GM12865 (cell line): Measurements from ENCODE around the gene LAMC1.

Source experiments
- DNase-seq: peaks from one replicate; pipeline ENCODE4 v3.0.0; 2010; ENCODE audit warnings: low read depth
- H3K4me3 ChIP-seq: 2 replicates; pipeline ENCODE4 v1.5.1; 2011; ENCODE audit warnings: mild to moderate bottlenecking, low read depth, low read length, control low read depth
- CTCF ChIP-seq: IDR thresholded peaks from 2 replicates; pipeline ENCODE4 v1.5.1; 2011; ENCODE audit warnings: low read length, control low read depth, low read depth, inconsistent platforms; ENCODE audit not compliant: insufficient read depth; ENCODE audit errors: missing control alignments

LAMC1 gene

GRCh38 chr1:183023146-183023600 is at the start of gene LAMC1:
LAMC1 (plus strand) TSS chr1:183023420; CDS start chr1:183023717, 297 bp downstream.
- DNase-seq: peak; percentile 81
- TF ChIP-seq CTCF: no peak
- H3K4me3 ChIP-seq: peak within 1 kb of the TSS; percentile 80

GRCh38 chr1:182974506-182975191 is 48.6 kb upstream of the LAMC1 start:
- no peak overlapping the region for H3K4me3 ChIP-seq
- no peak for DNase-seq
- TF ChIP-seq CTCF: no peak

GRCh38 chr1:182977480-182977879 is 45.7 kb upstream of the LAMC1 start:
- TF ChIP-seq CTCF: no peak
- no peak for DNase-seq
- H3K4me3 ChIP-seq: no peak overlapping the region

- no peak overlapping the region for H3K4me3 ChIP-seq
- no peak for DNase-seq
- no peak for TF ChIP-seq CTCF
Observed at GRCh38 chr1:182978151-182978853, 44.9 kb upstream of the LAMC1 start.

- no peak overlapping the region for H3K4me3 ChIP-seq
- no peak for TF ChIP-seq CTCF
- no peak for DNase-seq
Observed at GRCh38 chr1:182984138-182984537, 39.1 kb upstream of the LAMC1 start.

- H3K4me3 ChIP-seq: no peak overlapping the region
- no peak for DNase-seq
- TF ChIP-seq CTCF: no peak
Observed at GRCh38 chr1:182984621-182985020, 38.6 kb upstream of the LAMC1 start.
